HG03342 (cell line): ENCODE measurements around the gene NANS.
"Not testable (repeated sequence)": the region's sequence is repeated elsewhere in the genome, so short reads cannot be mapped to it uniquely, and the experiment has no call there.

ENCODE experiments used
- ATAC-seq: cut with Tn5 transposase; IDR thresholded peaks from one replicate; pipeline ENCODE4 v1.9.1; 2021; ENCODE audit warnings: mild to moderate bottlenecking, moderate library complexity; ENCODE audit not compliant: unreplicated experiment

NANS gene

DNA sequence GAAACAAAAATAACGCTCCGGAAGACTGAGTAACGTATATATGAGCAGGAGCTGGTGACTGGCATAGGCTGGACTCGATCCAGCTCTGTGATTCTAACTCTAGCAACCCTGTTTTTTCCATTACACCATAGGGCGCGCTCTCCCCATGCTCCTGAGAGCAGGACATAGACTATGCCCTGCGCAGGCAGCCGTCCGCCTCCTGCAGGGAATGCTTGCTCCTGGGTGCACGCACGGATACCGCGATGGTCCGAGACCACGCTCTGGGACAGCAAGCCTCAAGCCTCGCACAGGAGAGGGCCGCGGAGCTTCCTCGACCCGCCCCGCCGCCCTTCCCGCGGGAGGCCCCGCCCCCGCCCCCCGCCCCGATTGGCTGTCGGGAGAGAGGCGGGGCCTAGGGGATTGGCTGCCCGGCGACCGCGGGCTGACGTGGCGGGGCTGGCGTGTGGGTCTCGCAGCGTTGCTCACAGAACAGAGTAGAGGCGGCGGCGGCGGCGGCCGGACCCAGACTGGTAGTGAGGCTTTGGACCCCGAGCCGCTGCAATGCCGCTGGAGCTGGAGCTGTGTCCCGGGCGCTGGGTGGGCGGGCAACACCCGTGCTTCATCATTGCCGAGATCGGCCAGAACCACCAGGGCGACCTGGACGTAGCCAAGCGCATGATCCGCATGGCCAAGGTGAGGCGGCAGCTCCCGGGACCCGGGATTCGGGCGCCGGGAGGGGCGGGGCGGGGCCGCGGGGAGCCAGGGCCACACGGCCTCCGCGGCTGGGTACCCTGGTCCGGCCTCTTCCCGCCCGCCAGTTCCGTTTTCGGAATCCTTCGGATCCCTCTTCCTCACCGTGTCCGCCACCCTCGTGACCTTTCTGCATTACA lies at the start of gene NANS:
TSS of gene NANS (plus strand) at position 464 of the 869 bp plus-strand sequence. CDS start at position 541, 77 bp downstream.
- peak; percentile 91 for ATAC-seq

DNA sequence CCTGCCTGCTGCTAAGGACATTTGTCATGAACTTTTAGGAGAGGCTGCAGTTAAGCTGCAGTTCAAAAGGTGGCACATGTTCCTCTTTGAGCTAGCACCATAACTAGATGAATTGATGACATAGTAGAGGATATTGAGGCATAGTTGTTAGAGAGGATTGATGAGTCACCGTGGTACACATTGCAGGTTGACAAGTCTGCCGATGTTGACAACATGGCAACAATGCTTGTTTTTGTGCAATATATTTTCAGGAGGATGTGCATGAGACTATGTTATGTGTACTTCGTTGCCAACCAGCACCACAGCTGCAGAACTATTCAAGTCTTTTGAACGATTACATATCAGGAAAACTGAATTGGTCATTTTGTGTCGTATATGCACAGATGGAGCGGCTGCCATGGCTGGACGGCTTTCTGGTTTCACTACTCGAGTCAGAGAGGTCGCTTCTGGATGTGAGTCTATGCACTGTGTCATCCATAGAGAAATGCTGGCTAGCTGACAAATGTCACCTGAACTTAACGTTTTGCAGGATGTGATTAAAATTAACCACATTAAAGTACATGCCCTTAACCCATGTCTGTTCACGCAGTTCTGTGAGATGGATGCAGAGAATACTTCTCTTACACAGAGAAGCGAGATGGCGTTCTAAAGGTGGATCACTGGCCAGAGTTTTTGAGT lies 49.1 kb upstream of the NANS start:
- no peak for ATAC-seq

DNA sequence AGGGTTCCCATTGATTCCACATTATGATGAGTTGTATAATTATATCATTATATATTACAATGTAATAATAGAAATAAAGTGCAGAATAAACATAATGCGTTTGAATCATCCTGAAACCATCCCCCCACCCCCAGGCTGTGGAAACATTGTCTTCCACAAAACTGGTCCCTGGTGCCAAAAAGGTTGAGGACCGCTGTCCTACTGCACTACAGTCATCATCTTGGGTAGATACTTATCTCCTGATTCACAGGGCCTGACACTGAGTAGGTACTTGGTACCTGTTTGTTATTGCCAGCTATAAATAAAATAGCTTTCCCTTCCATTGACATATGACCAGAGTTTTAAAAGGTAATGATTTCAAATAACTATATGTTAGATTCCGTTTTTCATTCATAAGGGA lies 47.8 kb upstream of the NANS start:
- no peak for ATAC-seq

GRCh38 chr9:98009437-98009836 lies 47.1 kb upstream of the NANS start:
- no peak for ATAC-seq

GRCh38 chr9:98009936-98010335 lies 46.6 kb upstream of the NANS start:
- ATAC-seq = no peak

DNA sequence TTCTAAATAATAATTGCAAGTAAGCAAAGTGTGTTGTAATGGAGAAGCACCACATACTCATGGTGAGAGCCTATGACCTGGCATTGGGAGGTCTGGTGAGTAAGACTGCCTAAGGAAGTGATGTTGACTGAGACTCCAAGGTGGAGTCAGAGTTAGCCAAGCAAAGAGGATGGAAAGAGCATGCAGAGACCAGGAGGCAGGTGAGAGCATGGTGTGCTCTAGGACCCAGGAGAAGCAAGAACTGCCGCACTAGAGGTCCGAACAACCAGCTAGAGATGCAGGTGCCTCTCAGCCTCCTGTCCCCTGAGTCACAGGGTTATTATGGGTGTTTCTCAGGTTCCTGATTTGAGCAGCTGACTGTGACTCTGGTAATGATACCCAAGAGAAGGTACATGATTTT lies 46.1 kb upstream of the NANS start:
- ATAC-seq = peak; percentile 87

DNA sequence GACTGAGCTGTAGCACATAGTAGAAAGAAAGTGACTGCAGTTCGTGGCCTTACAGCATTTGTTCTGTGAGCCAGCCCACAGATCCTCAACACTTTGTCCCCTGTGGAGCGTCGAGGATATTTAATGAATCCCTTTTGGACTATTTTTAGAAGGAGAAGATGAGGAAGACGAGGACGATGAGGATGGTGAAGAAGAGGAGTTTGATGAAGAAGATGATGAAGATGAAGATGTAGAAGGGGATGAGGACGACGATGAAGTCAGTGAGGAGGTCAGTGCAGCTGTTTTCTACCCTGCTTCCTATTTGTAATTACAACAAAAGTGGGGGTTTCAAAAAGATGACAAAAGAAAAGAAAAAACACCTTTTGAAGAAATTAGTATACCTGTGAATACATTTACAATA lies 45.4 kb upstream of the NANS start:
- ATAC-seq = no peak

GRCh38 chr9:98016137-98016680 lies 40.3 kb upstream of the NANS start:
- ATAC-seq = no peak

- ATAC-seq = no peak
Observed at GRCh38 chr9:98017306-98017705, 39.2 kb upstream of the NANS start.

DNA sequence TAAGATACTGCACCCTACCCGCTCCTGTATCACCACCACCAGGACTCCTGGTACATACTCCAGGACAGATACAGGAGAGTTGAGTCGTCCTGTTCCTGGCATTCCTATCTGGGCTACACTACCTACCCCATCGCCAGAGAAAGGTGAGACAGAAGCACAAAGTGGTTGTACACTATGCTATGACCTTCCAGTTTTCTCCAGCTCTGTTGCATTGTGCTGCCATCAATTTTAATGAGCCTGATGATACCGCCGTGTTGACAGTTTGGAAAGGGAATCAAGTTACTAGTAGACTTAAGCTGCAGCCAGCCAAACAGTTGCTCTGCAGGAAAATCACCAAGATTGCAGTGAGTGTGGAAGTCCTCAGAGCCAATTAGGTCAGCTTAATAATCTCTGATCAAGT lies 38.2 kb upstream of the NANS start:
- no peak for ATAC-seq

GRCh38 chr9:98019098-98019497 lies 37.4 kb upstream of the NANS start:
- no peak for ATAC-seq

DNA sequence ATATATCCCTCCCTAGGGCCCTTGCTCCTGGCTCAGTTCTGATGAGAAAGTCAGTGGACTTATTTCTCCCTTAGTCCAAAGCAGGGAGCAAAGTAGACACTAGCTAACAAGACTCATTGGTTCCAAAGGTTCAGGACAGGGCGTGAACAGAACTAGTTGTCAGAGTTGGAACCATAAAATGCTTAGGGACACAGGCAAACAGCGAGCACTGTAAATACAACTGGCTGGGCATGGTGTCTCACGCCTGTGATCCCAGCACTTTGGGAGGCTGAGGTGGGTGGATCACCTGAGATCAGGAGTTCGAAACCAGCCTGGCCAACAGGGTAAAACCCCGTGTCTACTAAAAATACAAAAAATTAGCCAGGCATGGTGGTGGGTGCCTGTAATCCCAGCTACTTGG lies 36.7 kb upstream of the NANS start:
- ATAC-seq = not testable (repeated sequence)

GRCh38 chr9:98020476-98021145 lies 35.9 kb upstream of the NANS start:
- ATAC-seq = no peak

DNA sequence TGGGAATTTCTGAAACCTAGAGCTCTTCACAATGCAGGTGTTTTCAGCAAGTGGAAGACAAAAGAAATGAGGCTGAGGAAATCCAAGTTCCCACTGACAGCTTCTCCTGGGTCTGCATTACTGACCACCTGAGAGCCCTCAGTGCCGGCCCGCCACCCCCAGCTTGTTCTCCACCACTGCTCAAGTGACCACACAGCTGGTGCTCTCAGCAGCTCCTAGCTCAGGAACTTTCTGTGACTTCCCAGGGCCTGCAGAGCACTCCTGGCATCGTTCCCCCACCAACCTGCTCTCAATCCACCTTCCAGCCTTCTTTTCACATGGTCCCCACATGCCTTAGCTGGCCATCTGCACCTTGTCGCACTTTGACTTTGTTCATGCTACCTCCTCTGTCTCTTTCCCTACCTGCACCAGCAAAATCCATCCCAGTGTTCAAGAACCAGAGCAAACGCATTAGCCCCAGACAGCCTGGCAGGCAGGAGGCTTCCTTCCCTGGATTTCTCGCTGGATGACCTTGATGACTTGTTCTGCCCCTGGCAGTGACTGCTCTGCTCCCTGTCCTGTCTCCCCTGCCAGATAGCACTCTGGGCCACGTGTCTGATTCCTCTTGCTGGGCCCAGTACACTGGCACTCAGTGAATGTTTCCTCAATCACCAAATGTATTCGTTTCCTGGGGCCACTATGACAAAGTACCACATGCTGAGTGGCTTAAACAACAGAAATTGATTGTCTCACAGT lies 35.1 kb upstream of the NANS start:
- no peak for ATAC-seq

DNA sequence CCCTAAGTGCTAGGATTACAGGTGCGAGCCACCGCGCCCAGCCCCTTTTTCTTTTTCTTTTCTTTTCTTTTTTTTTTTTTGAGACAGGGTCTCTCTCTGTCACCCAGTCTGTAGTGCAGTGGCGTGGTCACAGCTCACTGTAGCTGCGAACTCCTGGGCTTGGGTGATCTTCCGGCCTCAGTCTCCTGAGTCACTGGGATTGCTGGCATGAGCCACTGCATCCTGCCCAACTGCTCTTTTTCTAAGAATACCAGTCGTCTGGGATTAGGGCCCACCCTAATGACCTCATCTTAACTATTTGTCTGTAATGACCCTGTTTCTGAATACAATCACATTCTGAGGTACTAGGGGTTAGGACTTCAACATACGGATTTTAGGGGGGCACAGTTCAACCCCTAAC lies 34.1 kb upstream of the NANS start:
- ATAC-seq = no peak

- no peak for ATAC-seq
Observed at GRCh38 chr9:98024702-98025101, 31.8 kb upstream of the NANS start.

- ATAC-seq = no peak
Observed at GRCh38 chr9:98031169-98031568, 25.4 kb upstream of the NANS start.

GRCh38 chr9:98031935-98032334 lies 24.6 kb upstream of the NANS start:
- no peak for ATAC-seq

- peak; percentile 44 for ATAC-seq
Observed at GRCh38 chr9:98034593-98035546, 21.7 kb upstream of the NANS start.

DNA sequence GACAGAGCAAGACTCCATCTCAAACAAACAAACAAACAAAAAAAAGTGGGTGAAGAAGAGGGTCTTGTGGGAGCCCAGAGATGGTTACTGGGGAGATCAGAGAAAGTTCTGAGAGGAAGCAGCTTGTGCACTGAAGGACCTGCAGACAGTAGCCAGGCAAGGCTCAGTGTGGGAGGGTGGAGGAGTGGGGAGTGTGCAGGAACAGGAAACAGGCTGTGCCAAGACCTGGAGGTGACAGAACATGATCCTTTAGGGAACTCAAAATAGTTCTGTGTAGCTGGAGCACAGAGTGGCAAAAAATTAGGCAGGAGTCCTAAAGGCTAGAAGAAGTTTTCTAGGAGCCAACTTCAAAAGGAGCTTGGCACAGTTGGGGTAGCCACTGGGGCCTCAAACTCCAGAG lies 19.2 kb upstream of the NANS start:
- ATAC-seq = no peak
